ENCODE data around the gene CDKN1B.

The CDKN1B gene

GRCh38 chr12:12714276-12715021 lies 2.7 kb upstream of the CDKN1B start:
- Histone ChIP-seq H4K8ac (ENCODE audit: low read length) (peak overlapping the region; percentile 75), H2AK5ac (ENCODE audit: low read length, severe bottlenecking) (no peak overlapping the region), H3K9ac (ENCODE audit: low read length) (peak overlapping the region; percentile 97), H3K4me1 (ENCODE audit: control insufficient read depth, insufficient read depth, low read depth, low read length) (peaks cover 8% of the 10 kb centered on the region), H3K9me3 (ENCODE audit: control insufficient read depth, low read length) (no peaks in the 10 kb centered on the region), H3K23ac (ENCODE audit: low read length in 2 of 2) (peak overlapping the region in 1 of 2 experiments; percentile 34), H3K4ac (ENCODE audit: low read depth in 1 of 2, low read length in 2 of 2) (peak overlapping the region in 1 of 2 experiments; percentile 42), H2AFZ (ENCODE audit: low read depth, low read length) (peak overlapping the region; percentile 54), H3K18ac (ENCODE audit: low read depth in 1 of 2, low read length in 2 of 2) (peak overlapping the region; percentile 28 to 38), H3K27ac (ENCODE audit: low read length, poor library complexity, severe bottlenecking) (no peak overlapping the region), H4K91ac (ENCODE audit: low read length) (no peak overlapping the region), H3K14ac (ENCODE audit: low read length in 2 of 2) (no peak overlapping the region), H2BK120ac (ENCODE audit: low read depth, low read length) (no peak overlapping the region), H2BK15ac (ENCODE audit: low read depth, poor library complexity, severe bottlenecking) (peak overlapping the region; percentile 9), H3K79me1 (replicated peaks; ENCODE audit: low read length, poor library complexity, severe bottlenecking) (peaks cover 2% of the 10 kb centered on the region), H3K36me3 (ENCODE audit: control insufficient read depth in 1 of 2, insufficient read depth in 2 of 2, low read depth in 1 of 2, low read length in 2 of 2) (peaks cover 0 to 6% of the 10 kb centered on the region in 2 experiments), H3K4me2 (ENCODE audit: low read length, poor library complexity, severe bottlenecking) (peak overlapping the region; percentile 92), H3K4me3 (ENCODE audit: insufficient read depth in 1 of 2, low read depth in 1 of 2, low read length in 2 of 2) (peak overlapping the region; percentile 18 to 94), H2BK5ac (ENCODE audit: low read depth, low read length, poor library complexity, severe bottlenecking) (no peak overlapping the region), H2BK12ac (ENCODE audit: low read length in 2 of 2) (peak overlapping the region; percentile 5 to 37), H3K27me3 (ENCODE audit: control insufficient read depth in 1 of 2, insufficient read depth in 1 of 2, low read length in 2 of 2) (no peaks in the 10 kb centered on the region)
- DNase-seq, result peak; percentile 57
- 6% methylated on average over 18 of the region's 23 CpGs for WGBS

DNA sequence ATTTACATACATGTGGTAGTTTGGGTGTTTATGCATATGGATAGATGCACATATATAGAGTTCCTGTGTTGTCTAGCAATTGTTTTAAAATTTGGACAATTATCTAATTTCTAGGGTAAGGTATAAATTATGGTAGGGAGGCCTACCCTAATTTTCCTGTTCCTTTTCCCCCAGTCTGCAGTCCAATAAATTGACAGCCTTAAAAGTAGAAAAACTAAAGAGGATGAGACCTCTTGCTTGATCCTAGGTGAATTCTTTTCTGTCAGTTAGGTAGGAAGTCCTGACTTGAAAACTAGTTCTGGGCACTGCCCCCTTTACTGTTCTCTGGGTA lies 2.1 kb upstream of the CDKN1B start:
- Histone ChIP-seq H2BK5ac (ENCODE audit: low read depth, low read length, poor library complexity, severe bottlenecking) (no peak overlapping the region), H3K27me3 (ENCODE audit: control insufficient read depth in 1 of 2, insufficient read depth in 1 of 2, low read length in 2 of 2) (no peaks in the 10 kb centered on the region), H3K36me3 (ENCODE audit: control insufficient read depth in 1 of 2, insufficient read depth in 2 of 2, low read depth in 1 of 2, low read length in 2 of 2) (peaks cover 0 to 13% of the 10 kb centered on the region in 2 experiments), H2BK12ac (ENCODE audit: low read length in 2 of 2) (no peak overlapping the region), H2BK120ac (ENCODE audit: low read depth, low read length) (no peak overlapping the region), H2BK15ac (ENCODE audit: low read depth, poor library complexity, severe bottlenecking) (no peak overlapping the region), H3K4me2 (ENCODE audit: low read length, poor library complexity, severe bottlenecking) (no peak overlapping the region), H3K4me1 (ENCODE audit: control insufficient read depth, insufficient read depth, low read depth, low read length) (peaks cover 8% of the 10 kb centered on the region), H3K9me3 (ENCODE audit: control insufficient read depth, low read length) (no peaks in the 10 kb centered on the region), H4K91ac (ENCODE audit: low read length) (no peak overlapping the region), H3K23ac (ENCODE audit: low read length in 2 of 2) (no peak overlapping the region), H3K14ac (ENCODE audit: low read length in 2 of 2) (no peak overlapping the region), H3K18ac (ENCODE audit: low read depth in 1 of 2, low read length in 2 of 2) (no peak overlapping the region), H3K27ac (ENCODE audit: low read length, poor library complexity, severe bottlenecking) (no peak overlapping the region), H2AK5ac (ENCODE audit: low read length, severe bottlenecking) (no peak overlapping the region), H4K8ac (ENCODE audit: low read length) (peak overlapping the region; percentile 70), H3K9ac (ENCODE audit: low read length) (peak overlapping the region; percentile 97), H2AFZ (ENCODE audit: low read depth, low read length) (peak overlapping the region; percentile 43), H3K79me1 (replicated peaks; ENCODE audit: low read length, poor library complexity, severe bottlenecking) (peaks cover 2% of the 10 kb centered on the region), H3K4ac (ENCODE audit: low read depth in 1 of 2, low read length in 2 of 2) (peak overlapping the region in 1 of 2 experiments; percentile 74), H3K4me3 (ENCODE audit: insufficient read depth in 1 of 2, low read depth in 1 of 2, low read length in 2 of 2) (peak overlapping the region in 1 of 2 experiments; percentile 94)
- no peak for DNase-seq

GRCh38 chr12:12715459-12716150 lies 1.6 kb upstream of the CDKN1B start:
- peak overlapping the region; percentile 57 to 63 for H3K18ac ChIP-seq (ENCODE audit: low read depth in 1 of 2, low read length in 2 of 2)
- no peak overlapping the region for H3K14ac ChIP-seq (ENCODE audit: low read length in 2 of 2)
- H4K91ac ChIP-seq (ENCODE audit: low read length), result peak overlapping the region; percentile 18
- H2BK12ac ChIP-seq (ENCODE audit: low read length in 2 of 2), result peak overlapping the region; percentile 34 to 59
- H3K4ac ChIP-seq (ENCODE audit: low read depth in 1 of 2, low read length in 2 of 2), result peak overlapping the region in 1 of 2 experiments; percentile 74
- peaks cover 0 to 17% of the 10 kb centered on the region in 2 experiments for H3K36me3 ChIP-seq (ENCODE audit: control insufficient read depth in 1 of 2, insufficient read depth in 2 of 2, low read depth in 1 of 2, low read length in 2 of 2)
- no peaks in the 10 kb centered on the region for H3K9me3 ChIP-seq (ENCODE audit: control insufficient read depth, low read length)
- H3K79me1 ChIP-seq (replicated peaks; ENCODE audit: low read length, poor library complexity, severe bottlenecking), result peaks cover 2% of the 10 kb centered on the region
- H3K4me1 ChIP-seq (ENCODE audit: control insufficient read depth, insufficient read depth, low read depth, low read length), result peaks cover 10% of the 10 kb centered on the region
- peak overlapping the region in 1 of 2 experiments; percentile 94 for H3K4me3 ChIP-seq (ENCODE audit: insufficient read depth in 1 of 2, low read depth in 1 of 2, low read length in 2 of 2)
- H3K27ac ChIP-seq (ENCODE audit: low read length, poor library complexity, severe bottlenecking), result peak overlapping the region; percentile 82
- H2BK15ac ChIP-seq (ENCODE audit: low read depth, poor library complexity, severe bottlenecking), result no peak overlapping the region
- H4K8ac ChIP-seq (ENCODE audit: low read length), result peak overlapping the region; percentile 70
- no peak overlapping the region for H3K23ac ChIP-seq (ENCODE audit: low read length in 2 of 2)
- no peak overlapping the region for H2AK5ac ChIP-seq (ENCODE audit: low read length, severe bottlenecking)
- H3K27me3 ChIP-seq (ENCODE audit: control insufficient read depth in 1 of 2, insufficient read depth in 1 of 2, low read length in 2 of 2), result no peaks in the 10 kb centered on the region
- 44% methylated on average over 9 of the region's 10 CpGs for WGBS
- H2AFZ ChIP-seq (ENCODE audit: low read depth, low read length), result peak overlapping the region; percentile 43
- no peak overlapping the region for H2BK120ac ChIP-seq (ENCODE audit: low read depth, low read length)
- H3K4me2 ChIP-seq (ENCODE audit: low read length, poor library complexity, severe bottlenecking), result peak overlapping the region; percentile 66
- no peak overlapping the region for H2BK5ac ChIP-seq (ENCODE audit: low read depth, low read length, poor library complexity, severe bottlenecking)
- peak; percentile 24 for DNase-seq
- peak overlapping the region; percentile 97 for H3K9ac ChIP-seq (ENCODE audit: low read length)

DNA sequence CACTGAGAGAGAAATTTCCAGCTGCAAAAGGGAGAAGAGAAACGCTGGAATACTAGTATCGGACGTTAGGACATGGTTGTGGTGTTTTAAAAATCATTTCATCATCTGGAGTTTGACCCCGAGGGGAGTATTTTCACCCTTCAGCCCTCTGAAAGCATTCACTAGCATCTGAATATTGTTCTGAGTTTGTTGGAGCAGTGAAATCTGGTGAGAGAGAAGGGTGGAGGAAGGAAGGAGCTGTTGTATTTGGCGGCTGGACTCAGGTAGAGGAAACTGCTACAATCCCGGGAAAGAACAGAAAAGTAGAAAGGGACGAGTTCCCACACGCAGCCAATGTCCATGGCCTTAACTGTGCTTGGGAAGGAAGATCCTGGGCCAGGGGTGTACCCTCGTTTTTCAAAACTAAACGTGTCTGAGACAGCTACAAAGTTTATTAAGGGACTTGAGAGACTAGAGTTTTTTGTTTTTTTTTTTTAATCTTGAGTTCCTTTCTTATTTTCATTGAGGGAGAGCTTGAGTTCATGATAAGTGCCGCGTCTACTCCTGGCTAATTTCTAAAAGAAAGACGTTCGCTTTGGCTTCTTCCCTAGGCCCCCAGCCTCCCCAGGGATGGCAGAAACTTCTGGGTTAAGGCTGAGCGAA lies 896 bp upstream of the CDKN1B start:
- WGBS, result 16% methylated on average over 15 of the region's 15 CpGs
- Histone ChIP-seq H3K27me3 (ENCODE audit: control insufficient read depth in 1 of 2, insufficient read depth in 1 of 2, low read length in 2 of 2) (no peaks in the 10 kb centered on the region), H3K36me3 (ENCODE audit: control insufficient read depth in 1 of 2, insufficient read depth in 2 of 2, low read depth in 1 of 2, low read length in 2 of 2) (peaks cover 0 to 24% of the 10 kb centered on the region in 2 experiments), H4K91ac (ENCODE audit: low read length) (peak overlapping the region; percentile 25), H3K27ac (ENCODE audit: low read length, poor library complexity, severe bottlenecking) (peak overlapping the region; percentile 82), H3K4ac (ENCODE audit: low read depth in 1 of 2, low read length in 2 of 2) (peak overlapping the region; percentile 66 to 84), H3K79me1 (replicated peaks; ENCODE audit: low read length, poor library complexity, severe bottlenecking) (peaks cover 2% of the 10 kb centered on the region), H2BK5ac (ENCODE audit: low read depth, low read length, poor library complexity, severe bottlenecking) (peak overlapping the region; percentile 92), H3K18ac (ENCODE audit: low read depth in 1 of 2, low read length in 2 of 2) (peak overlapping the region; percentile 71 to 91), H3K23ac (ENCODE audit: low read length in 2 of 2) (no peak overlapping the region), H2BK120ac (ENCODE audit: low read depth, low read length) (peak overlapping the region; percentile 97), H3K4me3 (ENCODE audit: insufficient read depth in 1 of 2, low read depth in 1 of 2, low read length in 2 of 2) (peak overlapping the region; percentile 66 to 94), H2AK5ac (ENCODE audit: low read length, severe bottlenecking) (peak overlapping the region; percentile 48), H2AFZ (ENCODE audit: low read depth, low read length) (no peak overlapping the region), H4K8ac (ENCODE audit: low read length) (peak overlapping the region; percentile 82), H3K4me1 (ENCODE audit: control insufficient read depth, insufficient read depth, low read depth, low read length) (peaks cover 10% of the 10 kb centered on the region), H2BK12ac (ENCODE audit: low read length in 2 of 2) (peak overlapping the region; percentile 42 to 52), H3K14ac (ENCODE audit: low read length in 2 of 2) (no peak overlapping the region), H3K4me2 (ENCODE audit: low read length, poor library complexity, severe bottlenecking) (peak overlapping the region; percentile 66), H3K9me3 (ENCODE audit: control insufficient read depth, low read length) (no peaks in the 10 kb centered on the region), H2BK15ac (ENCODE audit: low read depth, poor library complexity, severe bottlenecking) (peak overlapping the region; percentile 93), H3K9ac (ENCODE audit: low read length) (peak overlapping the region; percentile 97)
- peak; percentile 53 for DNase-seq
